NCI-H1105 treated with DMSO at 0.1 percent for 48 hours (cell line): ENCODE measurements around the gene COA8.

Experiments used
- DNase-seq: peaks from one replicate; lab custom pipeline; 2025; lab: John Stamatoyannopoulos, UW

The COA8 gene

GRCh38 chr14:103537175-103537990 is 25.4 kb upstream of the COA8 start:
- DNase-seq: no peak

- DNase-seq: no peak
Measured at GRCh38 chr14:103538291-103539055, 24.3 kb upstream of the COA8 start.

GRCh38 chr14:103539056-103539825 is 23.5 kb upstream of the COA8 start:
- no peak for DNase-seq

GRCh38 chr14:103540821-103541708 is 21.7 kb upstream of the COA8 start:
- DNase-seq: no peak

DNA sequence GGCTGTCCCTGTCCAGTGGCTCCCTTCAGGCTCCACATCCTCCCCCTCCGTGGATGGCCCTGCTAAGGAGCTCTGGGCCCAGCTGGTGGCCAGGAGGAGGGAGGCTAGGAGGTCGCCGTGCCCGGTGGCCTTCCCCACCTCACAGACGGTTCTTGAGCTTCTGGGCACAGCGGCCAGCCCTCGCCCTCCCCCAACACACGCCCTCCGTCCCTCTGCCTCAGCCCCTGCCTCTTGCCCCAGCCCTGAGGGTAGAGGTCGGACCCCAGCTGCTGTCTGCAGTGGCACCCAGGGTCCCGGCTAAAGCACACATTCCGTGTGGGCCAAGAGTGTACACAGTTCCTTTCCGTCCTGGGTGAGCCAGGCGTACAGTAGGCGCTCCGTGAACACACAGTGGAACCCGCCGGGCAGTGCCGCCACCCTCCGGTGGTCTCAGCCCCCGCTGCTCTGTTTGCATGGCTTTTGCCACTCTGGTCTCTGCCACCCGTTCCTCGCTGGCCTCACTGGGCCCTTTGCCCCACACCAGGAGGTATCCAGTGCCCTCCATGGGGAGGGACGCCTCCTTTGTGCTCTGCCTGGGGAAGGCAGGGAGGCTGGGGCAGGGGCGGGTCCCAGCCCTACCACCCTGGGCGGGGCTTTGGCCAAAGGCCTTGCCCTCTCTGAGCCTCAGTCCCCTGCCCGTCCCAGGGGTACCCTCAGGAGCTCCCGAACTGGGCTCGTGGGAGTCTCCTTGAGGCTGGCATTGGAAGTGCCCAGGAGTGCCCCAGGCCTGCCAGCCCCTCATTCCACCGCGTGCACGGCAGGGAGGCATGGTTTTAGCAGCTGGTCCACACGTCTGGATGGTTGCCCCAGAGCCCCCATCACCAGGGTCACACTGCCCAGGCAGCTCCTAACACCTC is 20.8 kb upstream of the COA8 start:
- DNase-seq: no peak

DNA sequence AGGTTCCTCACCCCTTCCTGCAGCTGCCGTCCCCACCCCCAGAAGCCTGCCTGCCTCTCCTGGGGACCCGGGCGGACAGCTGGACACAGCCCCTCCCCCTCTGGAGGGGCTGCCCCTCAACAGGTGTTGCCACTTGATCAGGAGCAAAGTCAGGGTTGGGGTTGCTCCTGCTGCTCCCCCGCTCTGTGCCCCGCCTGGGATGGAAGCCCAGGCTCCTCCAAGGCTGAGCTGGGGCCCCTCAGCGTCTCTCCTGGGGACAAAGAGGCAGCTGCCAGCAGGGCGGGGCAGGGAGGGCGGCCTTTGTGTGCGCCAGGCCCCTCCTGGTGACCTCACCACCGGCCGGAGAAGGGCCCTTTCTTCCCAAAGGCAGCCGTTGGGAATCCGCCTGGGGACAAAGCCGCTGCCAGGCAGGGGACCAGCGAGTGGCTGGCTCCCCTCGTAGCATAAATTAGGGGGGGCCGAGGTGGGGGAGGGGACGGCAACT is 20.1 kb upstream of the COA8 start:
- DNase-seq: no peak

DNA sequence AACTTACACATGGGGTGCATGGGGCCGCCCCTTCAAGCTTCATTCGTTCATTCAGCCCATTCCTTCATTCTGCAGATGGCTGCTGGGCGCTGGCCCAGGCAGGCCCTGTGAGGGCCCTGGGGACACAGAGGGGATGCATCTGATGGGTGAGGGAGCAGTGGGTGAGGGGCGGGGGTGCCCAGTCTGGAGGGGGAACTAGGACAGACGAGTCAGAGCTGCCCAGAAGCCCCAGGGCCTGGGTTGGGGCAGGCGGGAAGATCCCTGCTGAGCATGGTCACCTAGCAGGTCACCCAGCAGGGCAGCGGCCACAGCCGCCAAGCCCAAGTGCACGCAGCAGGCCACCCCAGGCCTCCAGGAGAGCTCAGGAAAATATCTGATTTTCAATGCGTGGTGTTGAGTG is 19.6 kb upstream of the COA8 start:
- no peak for DNase-seq

GRCh38 chr14:103543721-103544387 is 18.9 kb upstream of the COA8 start:
- no peak for DNase-seq

GRCh38 chr14:103544388-103545218 is 18.2 kb upstream of the COA8 start:
- DNase-seq: no peak

GRCh38 chr14:103545219-103545914 is 17.4 kb upstream of the COA8 start:
- DNase-seq: no peak

DNA sequence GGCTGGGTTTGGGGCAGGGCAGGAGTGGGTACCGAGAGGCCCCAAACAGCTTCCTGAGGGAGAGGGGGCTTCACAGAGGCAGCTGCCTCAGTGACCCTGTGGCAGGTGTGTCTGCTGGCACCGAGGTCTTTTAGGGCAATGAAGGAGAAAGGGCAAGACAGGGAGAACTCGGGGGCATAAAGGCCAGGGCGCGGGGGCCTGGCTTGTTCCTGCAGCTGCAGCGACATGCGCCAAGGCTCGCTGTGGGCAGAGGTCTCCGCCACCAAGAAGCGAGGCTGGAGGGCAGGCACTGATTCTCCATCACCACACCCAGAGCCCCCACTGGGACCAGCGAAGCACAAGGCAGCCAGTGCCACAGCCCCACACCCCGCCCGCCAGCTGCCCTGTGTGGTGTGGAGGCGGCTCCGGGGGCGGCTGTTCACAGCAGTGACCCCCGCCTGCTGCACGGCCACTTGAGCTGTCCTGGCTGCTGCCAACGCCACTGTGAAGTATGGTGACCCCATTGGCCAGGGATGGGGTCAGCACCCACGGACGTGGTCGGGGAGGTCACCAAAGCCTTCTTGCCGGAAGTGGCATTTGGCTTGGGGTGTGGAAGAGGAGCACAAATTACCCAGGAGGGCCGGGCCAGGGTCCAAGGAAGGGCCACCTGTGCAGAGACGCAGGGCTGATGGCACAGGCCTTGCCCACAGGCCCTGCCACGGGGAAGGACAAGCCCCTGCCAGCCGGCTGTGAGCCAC is 16.7 kb upstream of the COA8 start:
- DNase-seq: no peak

DNA sequence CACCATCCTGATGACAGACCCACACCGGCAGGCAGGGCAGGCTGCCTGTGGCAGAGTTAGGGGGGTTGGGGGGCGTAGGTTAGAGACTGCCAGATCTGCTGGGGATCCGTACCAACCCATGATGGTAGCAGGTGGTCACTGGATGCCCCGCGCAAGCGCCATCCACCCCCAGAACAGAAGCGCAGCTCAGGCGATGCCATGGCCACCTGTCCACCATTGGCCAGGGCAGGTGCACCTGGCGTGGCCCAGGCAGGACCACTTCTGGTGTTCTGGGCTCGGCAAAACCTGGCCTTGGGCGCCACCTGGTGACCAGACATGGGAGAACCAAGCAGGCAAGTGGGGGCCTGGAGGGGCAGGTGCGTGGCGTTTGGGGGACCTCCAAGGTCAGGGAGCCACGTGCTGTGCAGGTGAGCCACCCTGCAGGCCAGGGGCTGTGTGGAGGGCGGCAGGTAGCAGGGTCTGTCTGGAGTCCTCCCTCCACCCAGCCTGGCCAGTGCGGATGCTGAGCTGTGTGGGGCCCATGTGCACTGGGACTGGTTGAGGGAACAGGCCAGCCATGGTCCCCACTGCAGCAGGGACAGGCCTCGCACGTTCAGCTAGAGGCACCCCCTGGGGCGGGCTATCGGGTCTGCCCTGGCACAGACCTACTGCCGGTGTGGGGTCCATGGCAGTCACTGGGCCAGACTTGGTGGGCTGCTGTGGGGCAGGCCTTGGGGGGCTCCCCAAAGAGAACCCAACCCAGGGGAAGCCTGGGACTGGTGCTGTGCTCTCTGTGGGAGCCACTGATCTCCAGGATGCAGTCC is 15.9 kb upstream of the COA8 start:
- peak; percentile 73 for DNase-seq

- no peak for DNase-seq
Measured at GRCh38 chr14:103547455-103547940, 15.3 kb upstream of the COA8 start.

DNA sequence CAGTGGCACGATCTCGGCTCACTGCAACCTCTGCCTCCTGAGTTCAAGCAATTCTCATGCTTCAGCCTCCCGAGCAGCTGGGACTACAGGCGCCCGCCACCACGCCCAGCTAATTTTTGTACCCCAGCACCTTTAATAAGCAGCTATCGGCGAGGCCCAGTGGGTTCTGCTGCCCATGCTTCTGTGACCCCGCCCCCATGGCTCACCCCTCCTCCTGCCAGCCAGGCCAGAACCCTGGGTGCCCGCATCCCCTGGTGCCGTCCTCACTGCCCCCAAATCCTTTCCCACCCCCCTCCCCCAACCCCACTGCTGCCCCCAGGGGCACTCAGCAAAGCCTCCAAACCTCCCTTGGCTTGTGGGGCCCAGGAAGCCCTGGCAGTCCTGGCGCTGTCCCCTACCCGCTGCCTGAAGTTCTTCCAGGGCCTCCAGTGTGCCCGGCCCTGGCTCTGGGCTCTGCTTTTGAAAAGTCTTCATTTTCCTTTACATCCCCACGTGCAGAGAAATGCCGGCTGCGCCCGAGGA is 14.8 kb upstream of the COA8 start:
- no peak for DNase-seq

GRCh38 chr14:103548463-103549351 is 14.1 kb upstream of the COA8 start:
- DNase-seq: no peak
